K562 (cell line): ENCODE results near the gene MTOR. TPM values are rescaled to one million over a fixed set of nuclear protein-coding genes. Genes with fewer than 3 reads are reported as not detected.

Source experiments
- BHLHE40 ChIP-seq: IDR thresholded peaks from 2 replicates; pipeline ENCODE4 v1.6.1; 2011; ENCODE audit warnings: low read length, improper control_type of control experiment
- BRD9 ChIP-seq: fragments of 450-650 bp; IDR thresholded peaks from 2 replicates; pipeline ENCODE4 v1.6.1; 2018; ENCODE audit warnings: low read depth; ENCODE audit not compliant: partially characterized antibody
- CBX3 ChIP-seq, 2 experiments: IDR thresholded peaks; 1 replicate in 1 of 2; 2 replicates in 1 of 2; pipeline ENCODE4 v1.6.1; 2012; ENCODE audit warnings: inconsistent platforms in 2 of 2, low read length in 2 of 2, borderline replicate concordance in 1 of 2, control low read depth in 1 of 2
- EP300 ChIP-seq: IDR thresholded peaks from 2 replicates; pipeline ENCODE4 v1.6.1; 2012; ENCODE audit warnings: low read length, improper control_type of control experiment
- HDAC1 ChIP-seq, 2 experiments: fragments of 450-650 bp; IDR thresholded peaks; 2 replicates each; pipeline ENCODE4 v1.6.1; 2016 to 2017; ENCODE audit warnings: inconsistent platforms in 1 of 2, mild to moderate bottlenecking in 1 of 2, moderate library complexity in 1 of 2
- LARP7 ChIP-seq: fragments of 450-650 bp; IDR thresholded peaks from 2 replicates; pipeline ENCODE4 v1.6.1; 2016
- MTA3 ChIP-seq: fragments of 450-650 bp; formaldehyde crosslinking; IDR thresholded peaks from 2 replicates; pipeline ENCODE4 v1.6.1; 2017; ENCODE audit warnings: mild to moderate bottlenecking, borderline replicate concordance
- PHB ChIP-seq: fragments of 250-450 bp; sonication (Bioruptor Pico); IDR thresholded peaks from 2 replicates; pipeline ENCODE4 v1.5.0; 2021
- PHB2 ChIP-seq: fragments of 450-650 bp; IDR thresholded peaks from 2 replicates; pipeline ENCODE4 v1.6.1; 2017; ENCODE audit warnings: low read depth
- PTRF ChIP-seq: fragments of 450-650 bp; IDR thresholded peaks from 2 replicates; pipeline ENCODE4 v1.6.1; 2016; ENCODE audit warnings: mild to moderate bottlenecking, missing genetic modification characterization, missing compliant biosample characterization
- RCOR1 ChIP-seq, 2 experiments: IDR thresholded peaks; 2 replicates each; pipeline ENCODE4 v1.6.1; 2012; ENCODE audit warnings: low read depth in 2 of 2, low read length in 2 of 2, borderline replicate concordance in 1 of 2, improper control_type of control experiment in 1 of 2
- SMAD4 ChIP-seq: fragments of 250-450 bp; sonication (Bioruptor Pico); conservative IDR thresholded peaks from 2 replicates; pipeline ENCODE4 v1.8.0; 2021; ENCODE audit warnings: inconsistent platforms, mild to moderate bottlenecking, moderate library complexity
- SMARCE1 ChIP-seq: fragments of 450-650 bp; IDR thresholded peaks from 2 replicates; pipeline ENCODE4 v1.7.1; 2016; ENCODE audit warnings: mild to moderate bottlenecking
- SRSF3 ChIP-seq: fragments of 200-400 bp; formaldehyde crosslinking; IDR thresholded peaks from 2 replicates; pipeline ENCODE4 v1.6.1; 2016; ENCODE audit warnings: mild to moderate bottlenecking, low read length, moderate library complexity; ENCODE audit not compliant: insufficient read depth
- TAF7 ChIP-seq: fragments of 450-650 bp; IDR thresholded peaks from 2 replicates; pipeline ENCODE4 v1.6.1; 2016; ENCODE audit warnings: missing genetic modification characterization, missing compliant biosample characterization
- TCF7L2 ChIP-seq: fragments of 150-350 bp; IDR thresholded peaks from 2 replicates; pipeline ENCODE4 v1.6.1; 2016; ENCODE audit warnings: low read depth, mild to moderate bottlenecking, low read length, moderate library complexity
- YBX1 ChIP-seq: fragments of 450-650 bp; IDR thresholded peaks from 2 replicates; pipeline ENCODE4 v1.7.1; 2016; ENCODE audit warnings: mild to moderate bottlenecking
- ZBTB17 ChIP-seq: fragments of 450-650 bp; formaldehyde crosslinking; IDR thresholded peaks from 2 replicates; pipeline ENCODE4 v1.4.0; 2020; ENCODE audit warnings: mild to moderate bottlenecking
- ZNF134 ChIP-seq: fragments of 250-450 bp; sonication (Bioruptor Pico); conservative IDR thresholded peaks from 2 replicates; pipeline ENCODE4 v1.4.0; 2020
- polyA plus RNA-seq, 8 experiments: library from polyadenylated mRNA; depleted of rRNA in 4 of 8; stranded (reverse) in 5 of 8; unstranded in 3 of 8; fragments of >200 nt; fragmentation: Nextera tagmentation in 2 of 8; fragmentation: Illumina TruSeq in 1 of 8; extraction: Ambion mirVana in 2 of 8; extraction: Trizol in 1 of 8; gene quantifications; 2 replicates each; pipeline versions ENCODE4 v1.2.1 to v1.2.3, GENCODE V29; 2011 to 2014; ENCODE audit warnings: inconsistent platforms in 1 of 8, missing spikeins in 1 of 8
- total RNA-seq, 7 experiments: library from RNA; depleted of rRNA in 6 of 7; stranded (reverse); fragments of >200 nt in 6 of 7; fragmentation: Illumina TruSeq in 2 of 7; extraction: Trizol in 2 of 7; gene quantifications; 2 replicates each; pipeline versions ENCODE4 v1.2.1 to v1.2.3, GENCODE V29; 2011 to 2021; ENCODE audit warnings: low replicate concordance in 1 of 7
- TF ChIP-seq, protein P1 (sequence below): fragments of 450-650 bp; IDR thresholded peaks from 2 replicates; pipeline ENCODE4 v1.6.1; 2016; ENCODE audit warnings: borderline replicate concordance
- TF ChIP-seq, protein P2 (sequence below): IDR thresholded peaks from 3 replicates; pipeline ENCODE4 v1.6.1; 2011; ENCODE audit warnings: borderline replicate concordance, mild to moderate bottlenecking, moderate library complexity; ENCODE audit not compliant: insufficient read length; ENCODE audit errors: extremely low read depth
- TF ChIP-seq, protein P3 (sequence below): fragments of 250-450 bp; sonication (Bioruptor Pico); IDR thresholded peaks from 2 replicates; pipeline ENCODE4 v1.8.0; 2021; ENCODE audit warnings: mild to moderate bottlenecking, moderate library complexity

The MTOR gene
- total and polyA plus RNA-seq, 9 of the 15 experiments (the other 6 are each of a cell fraction or from before 2014, with no cell fraction given), result 11.4 to 71.4 (median 52.2) TPM

DNA sequence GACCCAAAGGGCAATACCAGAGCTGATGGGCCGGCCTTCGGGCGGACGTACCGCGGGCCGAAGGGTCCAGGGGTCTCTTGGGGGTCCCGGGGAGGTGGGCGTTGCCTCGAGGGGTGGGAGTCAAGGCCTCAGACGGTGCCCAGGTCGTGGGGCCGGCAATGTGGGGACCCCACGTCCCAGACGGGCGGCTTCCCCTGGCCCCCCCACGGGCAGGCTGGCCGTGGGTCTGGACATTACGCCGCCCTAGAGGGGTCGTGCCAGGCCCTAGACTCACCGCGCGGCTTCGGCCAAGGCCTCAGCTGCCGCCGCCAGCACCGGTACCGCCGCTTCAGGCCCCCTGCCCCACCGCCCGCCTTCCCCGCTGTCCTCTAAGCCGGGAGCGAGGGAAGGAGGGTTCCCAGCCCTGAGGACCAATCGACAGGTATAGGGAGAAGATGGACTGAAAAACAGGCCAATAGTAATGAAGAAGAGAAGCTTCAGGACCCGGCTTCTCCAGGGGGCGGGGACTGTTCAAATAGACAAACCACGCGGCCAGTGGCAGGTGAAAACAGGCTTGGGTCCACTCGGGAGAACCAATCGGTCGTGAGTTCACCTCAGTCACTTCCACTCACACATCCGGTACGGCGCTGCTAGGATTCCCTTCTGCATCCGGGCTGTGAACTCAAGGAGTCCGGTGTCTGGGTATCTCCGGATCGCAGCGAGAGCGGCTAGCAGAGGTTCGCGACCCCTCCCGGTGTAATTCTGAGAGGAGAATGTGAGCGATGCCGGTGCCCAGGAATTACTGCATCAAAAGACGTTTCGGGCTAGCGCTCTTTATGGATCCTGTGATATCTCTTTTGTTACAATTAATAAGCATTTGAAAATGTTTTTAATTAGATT, at the start of gene MTOR (continued):
- TF ChIP-seq SMAD4 (CRISPR knock-in tag) (0 out of 2 replicates have a peak, but pooled peaks have one; percentile 34), ZBTB17 (CRISPR knock-in tag) (no peak), BRD9 (no peak), ZNF134 (CRISPR knock-in tag) (no peak), SMARCE1 (no peak), CBX3 (IDR thresholded peaks at IDR 0.05; ENCODE audit: borderline replicate concordance in 1 of 2, low read length in 2 of 2) (peak in 1 of 2 experiments; percentile 97; a peak in 2 of 3 replicates), TAF7 (tag) (peak; percentile 58), TCF7L2 (no peak), LARP7 (no peak; the same call in 1 of the 2 replicates), YBX1 (no peak), MTA3 (peak; percentile 79; the same call in 1 of the 2 replicates), SRSF3 (no peak), RCOR1 (IDR thresholded peaks at IDR 0.05; ENCODE audit: borderline replicate concordance in 1 of 2, low read depth in 2 of 2, low read length in 2 of 2) (peak in 1 of 2 experiments; percentile 76; a peak in 2 of 4 replicates), PTRF (tag) (no peak), PHB (CRISPR knock-in tag) (0 out of 2 replicates have a peak, but pooled peaks have one; percentile 78), PHB2 (no peak), BHLHE40 (no peak), HDAC1 (IDR thresholded peaks at IDR 0.05) (peak in 1 of 2 experiments; percentile 62; a peak in 2 of 4 replicates), EP300 (peak; percentile 66)
- TF ChIP-seq, protein P1, sequence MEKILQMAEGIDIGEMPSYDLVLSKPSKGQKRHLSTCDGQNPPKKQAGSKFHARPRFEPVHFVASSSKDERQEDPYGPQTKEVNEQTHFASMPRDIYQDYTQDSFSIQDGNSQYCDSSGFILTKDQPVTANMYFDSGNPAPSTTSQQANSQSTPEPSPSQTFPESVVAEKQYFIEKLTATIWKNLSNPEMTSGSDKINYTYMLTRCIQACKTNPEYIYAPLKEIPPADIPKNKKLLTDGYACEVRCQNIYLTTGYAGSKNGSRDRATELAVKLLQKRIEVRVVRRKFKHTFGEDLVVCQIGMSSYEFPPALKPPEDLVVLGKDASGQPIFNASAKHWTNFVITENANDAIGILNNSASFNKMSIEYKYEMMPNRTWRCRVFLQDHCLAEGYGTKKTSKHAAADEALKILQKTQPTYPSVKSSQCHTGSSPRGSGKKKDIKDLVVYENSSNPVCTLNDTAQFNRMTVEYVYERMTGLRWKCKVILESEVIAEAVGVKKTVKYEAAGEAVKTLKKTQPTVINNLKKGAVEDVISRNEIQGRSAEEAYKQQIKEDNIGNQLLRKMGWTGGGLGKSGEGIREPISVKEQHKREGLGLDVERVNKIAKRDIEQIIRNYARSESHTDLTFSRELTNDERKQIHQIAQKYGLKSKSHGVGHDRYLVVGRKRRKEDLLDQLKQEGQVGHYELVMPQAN, result peak; percentile 58
- TF ChIP-seq, protein P2, sequence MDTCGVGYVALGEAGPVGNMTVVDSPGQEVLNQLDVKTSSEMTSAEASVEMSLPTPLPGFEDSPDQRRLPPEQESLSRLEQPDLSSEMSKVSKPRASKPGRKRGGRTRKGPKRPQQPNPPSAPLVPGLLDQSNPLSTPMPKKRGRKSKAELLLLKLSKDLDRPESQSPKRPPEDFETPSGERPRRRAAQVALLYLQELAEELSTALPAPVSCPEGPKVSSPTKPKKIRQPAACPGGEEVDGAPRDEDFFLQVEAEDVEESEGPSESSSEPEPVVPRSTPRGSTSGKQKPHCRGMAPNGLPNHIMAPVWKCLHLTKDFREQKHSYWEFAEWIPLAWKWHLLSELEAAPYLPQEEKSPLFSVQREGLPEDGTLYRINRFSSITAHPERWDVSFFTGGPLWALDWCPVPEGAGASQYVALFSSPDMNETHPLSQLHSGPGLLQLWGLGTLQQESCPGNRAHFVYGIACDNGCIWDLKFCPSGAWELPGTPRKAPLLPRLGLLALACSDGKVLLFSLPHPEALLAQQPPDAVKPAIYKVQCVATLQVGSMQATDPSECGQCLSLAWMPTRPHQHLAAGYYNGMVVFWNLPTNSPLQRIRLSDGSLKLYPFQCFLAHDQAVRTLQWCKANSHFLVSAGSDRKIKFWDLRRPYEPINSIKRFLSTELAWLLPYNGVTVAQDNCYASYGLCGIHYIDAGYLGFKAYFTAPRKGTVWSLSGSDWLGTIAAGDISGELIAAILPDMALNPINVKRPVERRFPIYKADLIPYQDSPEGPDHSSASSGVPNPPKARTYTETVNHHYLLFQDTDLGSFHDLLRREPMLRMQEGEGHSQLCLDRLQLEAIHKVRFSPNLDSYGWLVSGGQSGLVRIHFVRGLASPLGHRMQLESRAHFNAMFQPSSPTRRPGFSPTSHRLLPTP, result peak; percentile 45
- TF ChIP-seq, protein P3, sequence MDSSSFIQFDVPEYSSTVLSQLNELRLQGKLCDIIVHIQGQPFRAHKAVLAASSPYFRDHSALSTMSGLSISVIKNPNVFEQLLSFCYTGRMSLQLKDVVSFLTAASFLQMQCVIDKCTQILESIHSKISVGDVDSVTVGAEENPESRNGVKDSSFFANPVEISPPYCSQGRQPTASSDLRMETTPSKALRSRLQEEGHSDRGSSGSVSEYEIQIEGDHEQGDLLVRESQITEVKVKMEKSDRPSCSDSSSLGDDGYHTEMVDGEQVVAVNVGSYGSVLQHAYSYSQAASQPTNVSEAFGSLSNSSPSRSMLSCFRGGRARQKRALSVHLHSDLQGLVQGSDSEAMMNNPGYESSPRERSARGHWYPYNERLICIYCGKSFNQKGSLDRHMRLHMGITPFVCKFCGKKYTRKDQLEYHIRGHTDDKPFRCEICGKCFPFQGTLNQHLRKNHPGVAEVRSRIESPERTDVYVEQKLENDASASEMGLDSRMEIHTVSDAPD (CRISPR knock-in tag), result no peak
